ENCODE data around the gene AGAP1. TPM values are rescaled to one million over a fixed set of nuclear protein-coding genes. Genes with fewer than 3 reads are reported as not detected.

The AGAP1 gene
- total RNA-seq, 1 donor from 2014 or later, result 54.7 TPM

DNA sequence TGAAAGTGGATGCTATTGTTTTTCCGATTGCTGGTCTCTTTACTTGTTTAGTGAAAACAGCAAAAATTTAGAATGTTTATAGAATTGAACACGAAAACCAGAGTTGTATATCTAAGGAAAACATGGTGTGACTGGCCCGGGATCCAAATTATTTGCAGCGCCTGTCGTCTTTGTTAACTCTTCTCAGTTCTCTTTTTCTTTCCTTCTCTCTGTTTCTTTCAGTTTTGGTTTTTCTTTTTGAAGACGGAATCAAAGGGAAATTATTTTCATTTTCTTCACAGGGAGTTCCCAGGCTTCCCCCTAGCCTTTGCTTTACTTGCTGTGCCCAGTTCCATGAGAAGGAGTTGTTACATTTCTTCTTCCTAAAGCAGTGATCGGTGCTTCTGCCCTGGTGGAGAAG is 76.0 kb downstream of the AGAP1 start:
- no peak overlapping the region for H3K27ac Mint-ChIP-seq (ENCODE audit: unreplicated experiment)
- no peak for TF ChIP-seq CTCF (conservative IDR thresholded peaks at IDR 0.05)
- H3K4me3 Mint-ChIP-seq, result no peak overlapping the region
- peaks cover 9% of the 10 kb centered on the region for H3K36me3 Mint-ChIP-seq (ENCODE audit: low read depth)
- DNase-seq (ENCODE audit: low read depth, low spot score), result no peak
- H3K4me1 Mint-ChIP-seq, result peaks cover 16% of the 10 kb centered on the region
- H3K27me3 Mint-ChIP-seq (ENCODE audit: low read depth), result no peaks in the 10 kb centered on the region
- no peaks in the 10 kb centered on the region for H3K9me3 Mint-ChIP-seq

DNA sequence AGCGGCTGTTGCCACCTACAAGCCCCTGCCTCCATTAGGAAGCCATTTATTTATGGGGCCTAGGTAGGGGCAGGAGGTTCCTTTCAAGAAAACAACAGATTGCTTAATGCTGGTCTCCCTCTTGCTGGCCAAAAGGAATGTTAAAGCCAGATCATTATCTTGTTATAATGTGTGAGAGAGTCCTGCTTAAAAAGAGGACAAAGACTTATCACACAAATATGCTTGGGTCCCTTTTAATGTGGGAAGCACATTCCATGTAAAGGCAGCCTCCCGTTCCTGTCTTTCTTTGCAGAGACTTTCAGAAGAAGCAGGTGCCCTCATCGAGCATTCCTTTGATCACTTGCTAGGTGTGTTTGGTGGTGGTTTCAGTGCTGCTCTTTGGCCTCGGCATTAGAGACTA is 76.4 kb downstream of the AGAP1 start:
- Mint-ChIP-seq H3K4me1 (peaks cover 19% of the 10 kb centered on the region), H3K9me3 (no peaks in the 10 kb centered on the region), H3K27ac (ENCODE audit: unreplicated experiment) (no peak overlapping the region), H3K27me3 (ENCODE audit: low read depth) (no peaks in the 10 kb centered on the region), H3K36me3 (ENCODE audit: low read depth) (peaks cover 9% of the 10 kb centered on the region), H3K4me3 (no peak overlapping the region)
- no peak for DNase-seq (ENCODE audit: low read depth, low spot score)
- TF ChIP-seq CTCF (conservative IDR thresholded peaks at IDR 0.05), result no peak

DNA sequence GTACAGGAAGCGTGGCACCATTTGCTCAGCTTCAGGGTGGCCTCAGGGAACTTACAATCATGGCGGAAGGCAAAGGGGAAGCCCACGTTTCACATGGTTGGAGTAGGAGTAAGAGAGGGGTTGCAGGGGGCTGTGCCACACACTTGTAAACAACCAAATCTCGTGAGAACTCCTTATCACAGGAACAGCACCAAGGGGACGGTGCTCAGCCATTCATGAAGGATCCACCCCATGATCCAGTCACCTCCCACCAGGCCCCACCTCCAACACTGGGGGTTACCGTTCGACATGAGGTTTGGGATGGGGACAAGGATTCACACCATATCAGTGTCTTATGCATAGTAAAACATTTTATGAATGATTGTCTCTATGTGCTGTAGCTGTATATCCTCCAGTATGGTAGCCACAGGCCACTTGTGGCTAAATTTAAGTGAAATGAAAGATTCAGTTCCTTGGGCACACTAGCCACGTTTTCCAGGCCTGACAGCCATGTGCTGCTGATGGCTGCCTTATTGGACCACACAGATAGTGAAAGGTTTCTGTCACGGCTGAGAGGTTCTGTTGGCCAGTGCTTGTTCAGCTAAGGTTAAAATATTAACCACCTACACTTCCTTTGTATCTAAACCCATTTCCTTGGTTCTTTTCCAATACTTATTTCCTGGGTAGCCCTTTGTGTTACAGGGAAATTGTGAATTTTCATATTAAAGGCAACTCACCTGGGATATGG is 77.3 kb downstream of the AGAP1 start:
- Mint-ChIP-seq H3K4me3 (no peak overlapping the region), H3K27me3 (ENCODE audit: low read depth) (no peaks in the 10 kb centered on the region), H3K36me3 (ENCODE audit: low read depth) (peaks cover 9% of the 10 kb centered on the region), H3K9me3 (no peaks in the 10 kb centered on the region), H3K4me1 (peaks cover 27% of the 10 kb centered on the region), H3K27ac (ENCODE audit: unreplicated experiment) (no peak overlapping the region)
- no peak for DNase-seq (ENCODE audit: low read depth, low spot score)
- TF ChIP-seq CTCF (conservative IDR thresholded peaks at IDR 0.05), result no peak

DNA sequence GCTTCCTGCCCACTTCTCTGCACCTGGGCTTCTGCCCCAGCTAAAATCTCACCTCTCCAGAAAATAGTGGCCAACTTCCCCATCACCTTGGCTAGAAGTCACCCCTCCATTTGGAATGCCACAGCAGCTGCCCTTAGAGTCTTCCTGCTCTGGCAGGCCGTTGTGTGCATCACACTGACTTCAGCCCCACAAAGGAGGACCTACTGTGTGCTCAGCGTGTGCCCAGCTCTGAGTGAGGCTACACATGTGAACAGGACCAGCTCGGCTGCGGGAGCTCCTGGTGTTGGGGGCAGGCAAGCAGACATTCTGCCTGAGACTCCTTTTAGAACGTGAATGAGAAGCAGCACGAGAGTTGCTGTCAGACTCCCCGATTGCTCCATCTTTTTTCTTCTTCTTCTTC is 78.7 kb downstream of the AGAP1 start:
- Mint-ChIP-seq H3K9me3 (no peaks in the 10 kb centered on the region), H3K4me3 (no peak overlapping the region), H3K27ac (ENCODE audit: unreplicated experiment) (no peak overlapping the region), H3K4me1 (peaks cover 41% of the 10 kb centered on the region), H3K36me3 (ENCODE audit: low read depth) (peaks cover 3% of the 10 kb centered on the region), H3K27me3 (ENCODE audit: low read depth) (no peaks in the 10 kb centered on the region)
- TF ChIP-seq CTCF (conservative IDR thresholded peaks at IDR 0.05), result no peak
- no peak for DNase-seq (ENCODE audit: low read depth, low spot score)

DNA sequence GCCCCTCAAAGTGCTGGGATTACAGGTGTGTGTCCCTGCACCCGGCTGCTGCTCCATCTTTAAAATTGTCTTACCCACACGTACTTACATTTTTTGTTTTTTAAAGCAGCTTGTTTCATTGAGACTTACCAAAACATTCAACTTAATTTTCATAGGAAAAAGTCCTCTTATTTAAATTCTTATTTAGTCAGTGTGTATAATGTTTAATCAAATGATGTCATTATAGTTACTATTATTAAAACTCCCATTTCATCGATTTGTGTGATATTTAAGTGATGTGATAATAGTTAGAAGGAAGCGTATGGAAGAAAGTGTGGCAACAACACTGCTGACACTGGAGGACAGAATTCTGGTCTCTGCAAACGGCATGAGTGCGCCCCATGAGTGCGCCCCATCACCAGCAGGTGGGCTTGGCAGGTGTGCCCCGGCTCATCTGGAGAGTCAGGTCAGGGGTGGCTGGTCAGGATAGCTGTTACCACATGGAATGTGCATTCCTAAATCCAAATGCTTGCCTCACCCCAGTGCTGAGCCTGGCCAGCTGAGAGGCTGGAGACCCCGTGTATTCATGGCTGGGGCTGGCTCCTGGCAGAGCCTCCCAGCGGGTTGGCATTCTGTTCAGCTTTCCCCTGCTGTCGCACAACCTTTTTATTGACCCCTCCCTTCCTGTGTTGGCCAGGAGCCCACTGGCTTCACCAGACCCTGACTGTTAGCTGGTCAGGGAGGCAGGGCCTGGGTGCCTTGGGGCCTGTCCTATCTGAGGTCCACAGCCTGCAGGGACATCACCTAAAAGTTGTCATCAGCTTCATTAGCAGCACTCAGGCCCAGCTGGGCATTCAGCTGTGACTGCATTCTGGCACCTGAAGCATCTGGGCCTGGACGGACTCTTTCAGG is 79.7 kb downstream of the AGAP1 start:
- H3K4me1 Mint-ChIP-seq, result peaks cover 49% of the 10 kb centered on the region
- H3K27ac Mint-ChIP-seq (ENCODE audit: unreplicated experiment), result no peak overlapping the region
- no peak for DNase-seq (ENCODE audit: low read depth, low spot score)
- TF ChIP-seq CTCF (conservative IDR thresholded peaks at IDR 0.05), result no peak
- no peaks in the 10 kb centered on the region for H3K27me3 Mint-ChIP-seq (ENCODE audit: low read depth)
- H3K36me3 Mint-ChIP-seq (ENCODE audit: low read depth), result no peaks in the 10 kb centered on the region
- H3K9me3 Mint-ChIP-seq, result no peaks in the 10 kb centered on the region
- no peak overlapping the region for H3K4me3 Mint-ChIP-seq

Data from neural crest cell (in vitro differentiated cells).